ENCODE measurements around the gene CD83.
A peak's percentile ranks its signal among the peaks of the same experiment; 100 is the strongest.
"Not testable (repeated sequence)": the region's sequence is repeated elsewhere in the genome, so short reads cannot be mapped to it uniquely, and the experiment has no call there.

The CD83 gene

GRCh38 chr6:14117158-14118090 lies at the start of gene CD83:
CD83 (plus strand) TSS chr6:14117772; CDS start chr6:14117812, 40 bp downstream.
- peak; percentile 34 for DNase-seq (ENCODE audit: low read depth)
- H3K4me3 ChIP-seq (ENCODE audit: low read length) = peak within 1 kb of the TSS; percentile 70
- TF ChIP-seq CTCF (conservative IDR thresholded peaks at IDR 0.05; ENCODE audit: low read length) = no peak

GRCh38 chr6:14068133-14068532 lies 49.4 kb upstream of the CD83 start:
- TF ChIP-seq CTCF (conservative IDR thresholded peaks at IDR 0.05; ENCODE audit: low read length) = no peak
- no peak overlapping the region for H3K4me3 ChIP-seq (ENCODE audit: low read length)
- DNase-seq (ENCODE audit: low read depth) = peak; percentile 84

GRCh38 chr6:14068623-14069022 lies 48.9 kb upstream of the CD83 start:
- no peak for DNase-seq (ENCODE audit: low read depth)
- H3K4me3 ChIP-seq (ENCODE audit: low read length) = no peak overlapping the region
- TF ChIP-seq CTCF (conservative IDR thresholded peaks at IDR 0.05; ENCODE audit: low read length) = no peak

GRCh38 chr6:14070457-14070856 lies 47.1 kb upstream of the CD83 start:
- no peak overlapping the region for H3K4me3 ChIP-seq (ENCODE audit: low read length)
- TF ChIP-seq CTCF (conservative IDR thresholded peaks at IDR 0.05; ENCODE audit: low read length) = no peak
- no peak for DNase-seq (ENCODE audit: low read depth)

- no peak overlapping the region for H3K4me3 ChIP-seq (ENCODE audit: low read length)
These were observed 45.5 kb upstream of the CD83 start for GRCh38 chr6:14072084-14072483.

GRCh38 chr6:14073561-14074354 lies 43.8 kb upstream of the CD83 start:
- not testable (repeated sequence) for DNase-seq (ENCODE audit: low read depth); H3K4me3 ChIP-seq (ENCODE audit: low read length)

More at GRCh38 chr6:14072084-14072483, 45.5 kb upstream of the CD83 start:
- no peak for TF ChIP-seq CTCF (conservative IDR thresholded peaks at IDR 0.05; ENCODE audit: low read length)
- DNase-seq (ENCODE audit: low read depth) = peak; percentile 23

GRCh38 chr6:14074476-14075094 lies 43.0 kb upstream of the CD83 start:
- TF ChIP-seq CTCF (conservative IDR thresholded peaks at IDR 0.05; ENCODE audit: low read length) = no peak
- no peak for DNase-seq (ENCODE audit: low read depth)
- peak overlapping the region; percentile 52 for H3K4me3 ChIP-seq (ENCODE audit: low read length)
